Stimulated activated CD4-positive, alpha-beta T cell treated with anti-CD3 and anti-CD28 coated beads, Interleukin-15, amount 100 ng/mL, for 48 hours (primary cell): ENCODE results near the gene DGCR8.

ENCODE experiments used
- DNase-seq, 2 donors: peaks; one replicate each; pipeline ENCODE4 v3.0.0-alpha.2; 2020; ENCODE audit warnings: low read depth in 2 of 2

Gene DGCR8

DNA sequence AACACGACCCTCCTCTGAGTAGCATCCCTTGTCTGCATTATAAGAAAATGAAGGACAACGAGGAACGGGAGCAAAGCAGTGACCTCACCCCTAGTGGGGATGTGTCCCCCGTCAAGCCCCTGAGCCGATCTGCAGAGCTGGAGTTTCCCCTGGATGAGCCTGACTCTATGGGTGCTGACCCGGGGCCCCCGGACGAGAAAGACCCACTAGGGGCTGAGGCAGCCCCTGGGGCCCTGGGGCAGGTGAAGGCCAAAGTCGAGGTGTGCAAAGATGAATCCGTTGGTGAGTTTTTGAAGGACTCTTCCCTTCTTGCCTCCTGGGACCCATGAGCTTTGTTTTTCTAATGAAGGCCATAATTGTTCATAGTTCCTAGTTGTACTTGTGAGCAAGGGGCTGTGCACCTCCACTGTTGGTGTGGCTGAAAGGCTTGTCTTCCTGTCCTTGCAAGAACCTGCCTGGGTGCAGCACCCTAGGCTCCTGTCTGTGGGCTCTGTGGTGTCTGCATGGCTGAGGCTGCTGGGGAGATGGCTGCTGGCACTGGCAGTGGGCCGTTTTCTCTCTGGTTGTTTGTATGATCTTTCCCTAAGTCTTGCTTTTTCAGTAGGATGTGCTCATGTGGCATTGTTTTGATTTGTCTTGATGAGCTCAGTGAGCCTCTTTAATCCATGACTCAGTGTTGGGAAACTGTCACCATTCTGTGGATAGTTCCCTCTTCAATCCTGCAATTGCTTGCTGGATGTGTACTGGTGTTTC is 10.1 kb downstream of the DGCR8 start:
- no peak for DNase-seq

DNA sequence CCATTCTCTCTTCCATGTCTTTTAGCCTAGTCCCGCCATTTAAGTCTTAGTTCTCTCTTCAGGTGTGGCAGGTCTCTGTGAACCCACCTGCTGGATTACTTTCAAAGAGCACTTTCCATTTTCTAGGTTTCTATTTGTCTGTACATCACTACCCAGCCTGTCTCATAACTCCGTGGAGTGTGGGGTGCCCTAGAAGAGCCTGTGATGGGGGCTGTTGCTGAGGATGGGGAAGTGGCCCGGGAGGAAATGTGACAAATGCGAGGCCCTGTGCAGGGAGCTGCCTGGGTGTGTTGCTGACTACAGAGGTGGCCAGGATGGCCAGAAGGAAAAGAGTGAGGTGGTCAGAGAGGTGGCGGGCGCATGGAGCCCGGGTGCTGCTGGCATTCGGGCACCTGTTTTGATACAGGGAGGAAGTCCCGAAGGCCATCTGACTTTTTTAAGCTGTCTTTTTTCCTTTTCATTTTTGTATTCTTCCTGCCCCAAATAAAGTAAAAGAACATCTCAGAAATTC is 10.7 kb downstream of the DGCR8 start:
- DNase-seq = no peak

DNA sequence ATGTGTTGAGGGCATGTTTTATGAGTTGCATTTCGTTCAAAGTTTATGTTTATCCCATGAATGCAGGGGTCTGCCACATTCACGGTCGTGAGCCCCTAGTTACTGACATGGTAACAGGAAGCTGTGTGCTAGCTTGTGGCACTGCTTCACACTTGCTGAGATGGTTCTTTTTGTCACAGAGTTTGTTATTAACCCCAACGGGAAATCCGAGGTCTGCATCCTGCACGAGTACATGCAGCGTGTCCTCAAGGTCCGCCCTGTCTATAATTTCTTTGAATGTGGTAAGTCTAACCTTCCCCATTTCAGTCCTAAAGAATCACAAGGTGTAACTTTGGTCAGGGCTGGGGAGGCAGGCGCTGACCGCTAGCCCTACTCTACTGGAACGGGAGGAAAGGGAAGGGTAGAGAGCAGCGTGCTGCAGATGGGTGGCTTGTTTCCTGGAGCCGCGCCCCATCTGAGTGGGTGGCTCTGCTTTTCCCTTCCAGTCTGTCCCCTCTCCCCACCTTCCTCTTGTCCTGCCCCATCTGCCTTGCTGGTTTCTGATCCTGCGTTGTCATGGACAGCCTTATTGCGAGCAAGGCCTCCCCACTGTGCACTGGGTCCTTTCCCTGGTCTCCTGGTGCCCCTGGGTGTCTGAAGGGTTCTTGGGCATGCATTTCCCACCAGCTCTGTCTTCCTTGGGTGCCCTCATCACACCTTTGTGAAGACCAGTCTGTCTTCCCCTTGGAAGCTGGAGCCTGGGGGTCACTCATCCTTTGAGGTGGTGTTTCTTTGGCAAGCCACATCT is 11.8 kb downstream of the DGCR8 start:
- DNase-seq = no peak

DNA sequence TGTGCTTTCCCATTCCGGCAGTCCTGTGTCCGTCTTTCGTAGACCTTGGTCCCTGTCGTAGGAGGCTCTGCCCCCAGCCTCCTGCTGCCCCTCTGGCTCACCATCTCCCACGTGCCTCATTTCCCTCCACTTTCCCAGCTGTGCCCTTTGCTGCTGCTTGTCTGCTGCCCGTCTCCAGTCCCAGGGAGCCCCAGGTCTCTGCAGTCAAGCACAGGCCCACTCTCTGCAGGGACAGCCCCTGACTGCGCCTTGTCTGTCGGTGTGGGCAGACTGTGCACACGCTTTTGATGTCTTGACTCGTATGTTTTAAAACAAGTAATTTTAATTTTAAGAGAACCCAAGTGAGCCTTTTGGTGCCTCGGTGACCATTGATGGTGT is 12.4 kb downstream of the DGCR8 start:
- no peak for DNase-seq

DNA sequence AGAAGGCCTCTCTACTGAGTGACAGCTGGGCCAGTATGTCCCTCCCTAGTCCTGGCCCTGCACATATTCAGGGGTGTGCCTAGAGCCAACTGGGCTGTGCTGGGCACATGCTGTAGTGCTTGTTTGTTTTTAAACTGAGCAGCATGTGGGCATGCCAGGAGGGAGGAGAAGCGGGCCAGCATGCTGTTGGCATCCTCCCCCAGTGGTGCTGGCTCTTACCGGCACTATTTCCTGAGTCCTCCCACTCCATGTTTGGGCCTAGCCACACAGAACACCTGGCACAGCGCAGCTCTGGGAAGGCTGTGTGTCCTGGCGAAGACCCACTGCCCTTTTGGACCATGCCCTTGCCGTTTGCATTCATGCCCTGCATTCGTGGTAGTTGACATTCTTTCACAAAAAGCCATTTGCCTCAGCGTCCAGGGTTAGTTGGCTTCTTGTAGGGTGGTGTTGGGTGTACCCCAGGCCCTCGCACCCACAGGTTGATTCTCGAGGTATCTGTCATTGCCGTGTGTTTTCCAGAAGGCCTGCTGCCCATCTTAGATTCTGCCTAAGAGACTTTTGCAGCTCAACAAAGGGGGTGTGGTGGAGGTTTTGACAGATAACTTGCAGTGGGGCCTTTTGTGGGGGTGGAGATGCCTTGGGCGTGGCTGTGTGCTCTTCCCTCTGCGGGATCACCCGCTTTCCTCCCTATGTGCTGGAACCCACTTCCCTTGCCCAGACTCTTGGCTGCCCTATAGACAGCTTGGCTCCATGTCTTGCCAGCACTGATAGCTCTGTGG is 13.6 kb downstream of the DGCR8 start:
- DNase-seq = no peak

DNA sequence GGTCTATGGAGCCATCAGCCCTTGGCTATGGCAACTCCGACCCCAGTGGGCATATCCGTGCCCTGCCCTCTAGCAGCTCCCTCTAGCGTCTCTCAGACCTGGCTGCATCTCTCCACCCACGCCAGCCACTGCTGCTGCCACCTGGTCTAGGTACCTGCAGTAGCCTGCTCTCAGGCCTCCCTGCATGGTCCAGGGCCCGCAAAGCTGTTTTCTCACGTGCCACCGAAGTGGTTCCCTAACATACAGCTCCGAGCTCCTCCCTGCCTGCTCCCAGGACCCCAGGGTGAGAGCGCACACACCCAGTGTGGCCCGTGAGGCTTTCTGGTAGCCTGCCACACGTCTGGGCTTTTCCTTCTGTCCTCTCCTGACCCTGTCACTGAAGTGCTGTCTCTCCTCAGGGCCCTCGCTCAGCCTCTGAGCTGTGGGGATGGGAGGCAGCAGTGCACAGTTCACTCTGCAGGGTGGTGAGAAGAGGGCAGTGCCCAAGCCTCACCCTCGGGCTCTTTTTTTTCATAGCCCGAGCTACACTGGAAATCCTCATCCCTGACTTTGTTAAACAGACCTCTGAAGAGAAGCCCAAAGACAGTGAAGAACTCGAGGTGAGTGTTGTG is 14.3 kb downstream of the DGCR8 start:
- DNase-seq = no peak

DNA sequence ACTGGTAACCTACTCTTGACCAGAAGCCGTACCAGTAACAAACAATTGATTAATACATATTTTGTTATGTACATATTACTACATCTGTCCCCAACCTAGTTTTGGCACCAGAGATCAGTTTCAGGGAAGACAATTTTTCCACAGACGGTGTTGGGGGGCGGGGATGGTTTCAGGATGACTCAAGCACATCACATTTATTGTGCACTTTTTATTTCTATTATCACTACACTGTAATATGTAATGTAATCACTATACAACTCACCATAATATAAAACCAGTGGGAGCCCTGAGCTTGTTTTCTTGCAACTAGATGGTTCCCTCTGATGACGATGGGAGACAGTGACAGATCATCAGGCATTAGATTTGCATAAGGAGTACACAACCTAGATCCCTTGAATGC is 15.5 kb downstream of the DGCR8 start:
- DNase-seq = no peak

DNA sequence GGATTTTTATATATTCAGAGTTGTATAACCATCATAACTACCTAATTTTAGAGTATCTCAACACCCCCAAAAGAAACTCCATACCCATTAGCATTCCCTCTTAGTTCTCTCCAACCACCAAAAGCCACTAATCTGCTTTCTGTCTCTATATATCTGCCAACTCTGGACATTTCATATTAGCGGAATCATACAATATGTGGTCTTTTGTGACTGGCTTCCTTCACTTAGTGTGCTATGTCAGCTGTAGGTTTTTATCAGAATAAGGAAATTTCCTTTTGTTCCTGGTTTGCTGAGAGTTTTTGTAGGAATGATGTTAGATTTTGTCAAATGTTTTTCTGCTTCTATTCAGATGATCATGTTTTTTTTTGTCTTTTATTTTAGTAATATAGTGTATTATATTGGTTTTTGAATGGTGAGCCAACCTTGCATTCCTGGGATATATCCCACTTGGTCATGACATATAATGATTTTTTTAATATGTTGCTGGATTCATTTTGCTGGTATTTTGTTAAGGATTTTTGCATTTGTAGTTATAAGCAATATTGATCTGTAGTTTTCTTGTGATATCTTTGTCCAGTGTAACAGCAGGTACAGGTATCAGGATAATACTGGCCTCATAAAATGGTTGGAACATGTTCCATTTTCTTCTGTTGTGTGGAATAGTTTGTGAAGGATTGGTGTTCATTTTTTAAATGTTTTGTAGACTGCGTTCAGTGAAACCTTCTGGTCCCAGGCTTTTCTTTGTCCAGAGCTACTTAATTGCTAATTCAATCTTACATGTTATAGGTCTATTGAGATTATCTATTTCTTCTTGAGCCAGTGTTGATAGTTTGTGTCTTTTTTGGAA is 16.8 kb downstream of the DGCR8 start:
- DNase-seq = no peak

DNA sequence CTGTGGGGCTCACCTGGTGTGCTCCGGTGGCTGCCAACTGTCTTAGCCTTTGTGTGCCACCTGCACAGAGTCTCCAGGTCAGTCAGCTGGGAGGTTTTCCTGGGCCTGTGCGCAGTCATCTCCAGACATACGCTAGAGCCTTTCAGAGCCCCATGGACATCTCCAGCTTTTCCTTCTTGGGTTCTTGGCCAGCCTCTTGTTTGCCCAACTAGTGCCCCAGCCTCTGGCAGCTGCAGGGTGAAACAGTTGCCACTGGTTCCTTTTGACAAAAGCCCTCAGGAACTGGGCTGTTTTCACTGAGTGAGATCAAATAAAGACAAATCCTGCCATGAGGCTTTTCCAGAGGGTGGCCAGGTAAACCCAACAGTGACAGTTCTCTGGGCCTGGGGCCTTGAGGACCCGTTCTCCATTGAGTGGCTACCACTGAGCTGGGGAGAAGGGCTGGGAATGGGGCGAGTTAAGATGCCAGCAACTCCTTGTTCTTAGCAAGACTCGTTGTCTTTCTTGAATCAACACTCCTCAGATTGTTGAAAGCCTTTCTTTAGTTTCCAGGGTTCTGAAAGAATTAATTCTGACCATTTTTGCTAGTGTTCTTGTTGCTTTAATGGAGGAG is 19.2 kb downstream of the DGCR8 start:
- DNase-seq = no peak

DNA sequence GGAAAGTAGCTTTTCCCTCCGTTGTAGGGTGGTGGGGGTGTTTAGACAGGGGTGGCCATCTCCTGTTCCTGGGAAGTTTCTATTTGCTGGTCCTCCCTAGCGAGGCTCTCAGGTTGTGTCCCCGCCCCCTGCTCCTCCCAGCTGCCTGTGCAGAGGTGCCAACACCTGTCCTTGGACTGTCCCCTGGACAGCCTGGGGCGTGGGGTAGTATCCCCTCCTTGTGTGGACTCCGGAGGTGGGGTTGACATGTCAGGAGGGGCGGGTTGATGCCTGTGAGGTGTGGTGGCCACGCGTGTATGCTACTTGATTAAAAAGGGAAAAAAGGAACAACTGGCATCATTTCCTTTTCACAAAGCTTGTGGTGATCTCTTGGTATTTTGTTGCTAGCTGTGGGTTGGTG is 21.6 kb downstream of the DGCR8 start:
- DNase-seq = no peak

DNA sequence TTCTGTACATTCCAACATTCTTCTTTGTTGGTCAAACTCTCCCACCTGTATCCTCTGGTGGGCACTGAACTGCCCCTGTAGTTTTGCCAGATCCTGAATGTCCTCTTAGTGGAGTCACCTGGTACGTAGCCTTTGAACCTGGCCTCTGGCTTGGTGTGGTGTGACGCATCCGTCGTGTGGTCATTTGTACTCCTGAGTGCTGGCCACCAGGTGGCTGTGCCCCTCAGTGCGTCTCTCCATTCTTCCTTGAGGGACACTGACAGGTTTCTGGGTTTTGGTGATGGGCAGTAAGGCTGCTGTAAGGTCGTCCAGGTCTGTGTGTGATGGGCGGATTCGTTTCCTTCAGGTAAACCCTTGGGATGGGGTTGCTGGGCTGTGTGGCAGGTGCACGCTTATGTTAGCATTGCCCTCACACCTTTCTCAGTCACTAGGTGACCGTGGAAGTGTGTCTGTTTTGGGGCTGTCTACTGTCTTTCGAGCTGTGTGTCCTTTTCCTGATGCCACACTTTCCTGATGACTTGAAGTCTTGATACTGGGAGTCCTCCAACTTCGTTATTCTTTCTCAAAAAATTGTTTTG is 22.3 kb downstream of the DGCR8 start:
- no peak for DNase-seq

DNA sequence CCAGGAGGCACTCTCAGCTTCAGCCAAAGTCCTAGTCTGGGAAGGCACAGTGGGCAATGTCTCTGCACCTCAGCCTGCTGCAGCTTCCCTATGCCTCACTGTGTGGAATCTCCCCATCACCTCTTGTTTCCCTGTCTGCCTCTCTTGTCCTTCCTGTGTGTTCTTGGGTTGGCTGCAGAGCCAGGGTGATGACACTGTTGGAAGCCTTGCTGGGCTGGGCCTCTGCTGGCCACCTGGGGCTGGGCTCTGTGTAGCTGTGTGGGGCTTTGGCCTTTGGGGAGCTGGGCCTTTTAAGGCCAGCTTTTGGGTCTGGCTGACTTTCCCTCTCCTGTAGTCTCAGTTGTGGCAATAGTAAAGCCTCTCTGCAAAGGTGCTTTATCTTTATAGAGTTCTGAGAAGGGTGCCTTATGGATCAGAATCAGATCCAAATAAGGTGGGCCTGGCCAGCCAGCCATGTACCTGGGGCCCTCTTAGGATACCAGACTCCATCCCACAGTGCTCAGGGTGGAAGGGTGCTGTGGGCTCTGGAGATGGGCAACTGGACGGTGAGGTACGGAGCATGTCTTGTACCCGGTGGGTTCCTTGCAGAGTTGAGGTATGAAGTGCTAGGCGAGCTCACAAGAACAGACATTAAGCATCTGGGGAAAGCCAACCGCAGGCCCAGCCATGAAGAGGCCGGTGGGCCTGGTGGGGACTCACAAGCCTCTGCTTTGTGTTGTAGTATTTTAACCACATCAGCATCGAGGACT is 25.6 kb downstream of the DGCR8 start:
- no peak for DNase-seq

DNA sequence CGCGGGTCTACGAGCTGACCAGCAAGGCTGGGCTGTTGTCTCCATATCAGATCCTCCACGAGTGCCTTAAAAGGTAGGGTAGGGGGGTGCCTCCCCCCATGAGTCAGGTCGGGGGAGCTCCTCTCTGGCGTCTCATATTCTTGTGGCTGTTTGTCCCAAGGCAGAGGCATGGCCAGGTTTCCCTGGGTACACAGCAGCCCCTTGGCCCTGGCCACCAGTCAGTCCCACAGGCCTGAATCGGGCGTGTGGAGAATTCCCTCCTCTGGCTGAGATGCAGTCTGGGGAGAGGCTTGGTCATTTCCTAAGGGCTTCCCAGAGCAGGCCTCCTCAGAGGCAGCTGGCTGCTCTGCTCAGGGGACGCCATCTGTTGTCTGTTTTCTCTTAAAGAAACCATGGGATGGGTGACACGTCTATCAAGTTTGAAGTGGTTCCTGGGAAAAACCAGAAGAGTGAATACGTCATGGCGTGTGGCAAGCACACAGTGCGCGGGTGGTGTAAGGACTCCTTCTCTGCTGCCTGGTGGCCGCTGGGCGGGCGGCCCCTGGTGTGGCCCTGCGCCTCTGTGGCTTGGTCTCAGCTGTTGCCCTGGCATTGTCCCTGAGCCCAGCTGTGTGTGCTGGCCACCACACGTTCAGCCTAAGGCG is 26.3 kb downstream of the DGCR8 start:
- no peak for DNase-seq

DNA sequence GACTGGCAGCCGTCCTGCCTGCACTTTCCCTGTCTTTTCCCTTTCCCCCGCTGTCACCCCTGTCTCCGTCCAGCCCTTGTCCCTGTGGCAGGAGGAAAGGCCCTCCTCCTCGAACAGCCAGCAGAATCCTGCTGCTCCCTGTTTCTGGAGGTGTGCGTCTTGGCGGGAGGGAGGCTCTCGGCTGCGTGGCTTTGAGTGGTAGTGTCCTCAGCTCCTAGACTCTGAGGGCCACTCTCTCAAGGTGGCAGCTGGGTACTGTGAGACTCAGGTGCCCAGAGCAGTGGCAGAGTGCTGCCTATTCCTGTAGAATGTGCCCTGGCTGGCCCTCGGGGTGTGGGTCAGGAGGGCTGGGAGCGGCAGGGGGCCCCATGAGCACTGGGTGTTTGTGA is 26.8 kb downstream of the DGCR8 start:
- no peak for DNase-seq

DNA sequence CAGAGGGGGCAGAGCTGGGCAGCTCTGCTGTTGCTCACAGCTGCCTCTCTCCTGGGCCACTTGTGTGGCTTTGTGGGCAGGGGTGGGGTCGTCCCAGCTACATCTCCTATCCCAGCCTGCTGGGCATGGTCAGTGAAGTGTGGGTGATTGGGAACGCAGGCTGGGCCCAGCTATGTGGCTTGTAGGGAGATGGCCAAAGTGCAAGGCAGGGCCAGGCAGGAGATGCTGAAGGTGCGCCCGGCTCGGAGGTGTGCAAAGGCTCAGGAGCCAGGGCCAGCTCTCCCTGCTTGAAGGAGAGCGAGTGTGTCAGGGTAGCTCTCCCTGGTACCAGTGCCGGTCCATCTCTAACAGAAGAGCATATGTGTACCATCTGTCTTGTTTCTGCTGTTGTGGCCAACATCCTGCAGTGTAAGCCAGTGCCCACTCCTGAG is 27.4 kb downstream of the DGCR8 start:
- DNase-seq = no peak

DNA sequence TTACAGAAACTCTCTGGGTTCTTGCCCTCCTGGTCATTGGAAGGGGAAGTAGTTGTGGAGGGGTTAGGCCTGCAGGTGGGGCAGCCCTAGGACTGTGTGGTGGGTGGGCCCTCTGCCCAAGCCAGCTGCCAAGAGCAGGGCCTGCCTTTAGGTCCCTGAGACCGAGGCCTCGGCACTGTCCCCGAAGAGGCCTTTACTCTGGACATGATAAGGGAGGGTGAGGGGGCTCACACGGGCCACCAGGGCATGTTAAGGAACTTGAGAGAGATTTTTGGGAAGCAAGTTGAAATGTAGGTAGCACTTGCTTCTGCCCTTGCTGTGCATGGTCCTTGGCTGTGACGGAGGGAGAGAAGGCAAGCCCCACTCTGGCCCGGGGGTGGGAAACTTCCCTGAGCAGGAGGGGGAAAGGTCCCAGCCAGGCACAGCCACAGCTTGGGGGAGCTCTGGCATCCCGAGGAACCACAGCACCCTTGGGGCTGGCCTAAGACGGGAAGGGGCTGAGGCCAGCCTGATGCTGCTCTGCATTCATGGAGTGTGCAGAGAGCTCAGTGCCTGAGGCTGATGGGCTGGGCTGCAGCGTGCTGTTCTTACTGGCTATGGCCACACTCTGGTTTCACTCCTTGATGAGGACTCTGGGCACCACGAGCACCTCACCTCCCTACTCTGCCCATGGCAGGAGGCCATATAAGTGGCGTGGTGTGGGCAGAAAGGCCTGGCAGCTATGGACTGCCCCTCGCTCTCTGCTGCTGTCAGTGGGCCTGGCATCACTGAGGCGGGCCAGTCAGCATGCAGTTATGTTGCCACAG is 28.1 kb downstream of the DGCR8 start:
- no peak for DNase-seq

DNA sequence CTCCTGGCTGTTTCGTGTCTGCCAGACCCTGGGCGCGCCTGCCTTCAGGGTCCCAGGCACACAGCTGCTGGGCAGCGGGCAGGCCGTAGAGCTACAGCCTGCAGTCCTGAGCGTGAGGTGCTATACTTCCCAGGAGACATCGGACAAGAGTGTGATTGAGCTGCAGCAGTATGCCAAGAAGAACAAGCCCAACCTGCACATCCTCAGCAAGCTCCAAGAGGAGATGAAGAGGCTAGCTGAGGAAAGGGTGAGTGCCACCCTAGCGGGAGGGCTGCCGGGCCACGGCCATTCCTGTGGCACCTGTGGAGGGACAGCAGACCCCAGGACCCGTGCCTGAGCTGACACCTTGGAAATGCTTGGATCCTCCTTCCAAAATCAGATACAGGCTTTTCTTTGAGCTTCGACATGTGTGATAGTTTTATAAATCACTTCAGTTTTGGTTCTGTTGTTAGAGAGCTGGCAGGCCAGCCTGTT is 28.8 kb downstream of the DGCR8 start:
- no peak for DNase-seq
